HCT116 (cell line): Measurements from ENCODE around the gene HMX1. TPM values are rescaled to one million over a fixed set of nuclear protein-coding genes. Genes with fewer than 3 reads are reported as not detected.

ENCODE experiments used
- ATAC-seq: fragments of 200-7000 bp; cut with Tn5 transposase; 2 replicates; pipeline ENCODE4 v1.9.1; 2020; ENCODE audit warnings: mild to moderate bottlenecking, moderate library complexity
- BruUV-seq: library from RNA; stranded (reverse); fragments of 400-500 nt; replicated peaks from 2 replicates; lab custom pipeline; 2021; lab: Mats Ljungman, UMichigan
- CTCF ChIA-PET: fragments of 300-600 bp; sonication (Branson Sonifier 250); formaldehyde crosslinking; loops from one replicate; lab custom pipeline; 2021; ENCODE audit warnings: antibody characterized with exemption; lab: Charles Lee
- POLR2A ChIA-PET: fragments of 300-600, 350-600 bp; sonication (Branson Sonifier 250); formaldehyde crosslinking; loops from one replicate; lab custom pipeline; 2021; ENCODE audit warnings: antibody characterized with exemption; lab: Charles Lee
- RAD21 ChIA-PET, 2 experiments: fragments of 300-600 bp; sonication (Branson Sonifier 250); formaldehyde crosslinking; loops; one replicate each; lab custom pipeline; 2023; ENCODE audit warnings: low total read pairs in 2 of 2; ENCODE audit not compliant: uncharacterized antibody in 2 of 2, unreplicated experiment in 2 of 2, low non-redundant PET in 1 of 2; lab: Charles Lee
- DNase-seq: peaks from one replicate; pipeline ENCODE4 v3.0.0-alpha.2; 2010; ENCODE audit warnings: low read depth, low spot score
- H2AFZ ChIP-seq: fragments of 200-600 bp; shearing (Covaris generic), sonication (generic); 2 replicates; pipeline ENCODE4 v1.6.1; 2017; ENCODE audit warnings: low read depth, mixed run types, mixed read lengths, antibody characterized with exemption, low read length; ENCODE audit not compliant: poor library complexity, severe bottlenecking
- H3K27ac ChIP-seq: 2 replicates; pipeline ENCODE4 v1.5.1; 2012; ENCODE audit warnings: low read depth, low read length
- H3K27me3 ChIP-seq: fragments of 200-600 bp; sonication (generic); 2 replicates; pipeline ENCODE4 v1.6.1; 2016; ENCODE audit warnings: mixed run types, low read length, mixed read lengths; ENCODE audit not compliant: insufficient read depth
- H3K36me3 ChIP-seq, 2 experiments: fragments of 200-500 bp in 1 of 2; fragments of 200-600 bp in 1 of 2; sonication (Bioruptor generic) in 1 of 2; sonication (generic) in 1 of 2; 2 replicates each; pipeline versions ENCODE4 v1.5.1 to v1.6.1; 2014 to 2016; ENCODE audit warnings: low read length in 2 of 2, inconsistent platforms in 1 of 2, mixed read lengths in 1 of 2, mixed run types in 1 of 2; ENCODE audit not compliant: insufficient read depth in 2 of 2, control insufficient read depth in 1 of 2
- H3K4me1 ChIP-seq, 2 experiments: fragments of 200-600 bp in 1 of 2; sonication (generic) in 1 of 2; 2 replicates each; pipeline versions ENCODE4 v1.5.1 to v1.6.1; 2012 to 2017; ENCODE audit warnings: low read length in 2 of 2, inconsistent platforms in 1 of 2, mild to moderate bottlenecking in 1 of 2, mixed read lengths in 1 of 2, mixed run types in 1 of 2, moderate library complexity in 1 of 2; ENCODE audit not compliant: insufficient read depth in 2 of 2, control insufficient read depth in 1 of 2
- H3K4me2 ChIP-seq: fragments of 200-600 bp; sonication (generic); 2 replicates; pipeline ENCODE4 v1.6.1; 2017; ENCODE audit warnings: mixed run types, low read length, mixed read lengths
- H3K4me3 ChIP-seq, 2 experiments: fragments of 200-600 bp in 1 of 2; sonication (generic) in 1 of 2; replicated peaks in 1 of 2; 2 replicates each; pipeline ENCODE4 v1.5.1; 2011 to 2016; ENCODE audit warnings: low read length in 2 of 2, control low read depth in 1 of 2, low read depth in 1 of 2, mild to moderate bottlenecking in 1 of 2, mixed read lengths in 1 of 2, mixed run types in 1 of 2
- H3K79me2 ChIP-seq: fragments of 200-600 bp; sonication (generic); 2 replicates; pipeline ENCODE4 v1.6.1; 2017; ENCODE audit warnings: mild to moderate bottlenecking, mixed run types, low read length, moderate library complexity, mixed read lengths; ENCODE audit not compliant: insufficient read depth
- H3K9ac ChIP-seq: fragments of 200-600 bp; sonication (generic); 2 replicates; pipeline ENCODE4 v1.6.1; 2016; ENCODE audit warnings: low read length, mixed read lengths
- H3K9me2 ChIP-seq: fragments of 200-600 bp; sonication (generic), shearing (Covaris generic); 2 replicates; pipeline ENCODE4 v1.6.1; 2017; ENCODE audit warnings: mixed run types, mild to moderate bottlenecking, moderate library complexity; ENCODE audit not compliant: insufficient read depth
- H3K9me3 ChIP-seq, 2 experiments: fragments of 200-500 bp in 1 of 2; fragments of 200-600 bp in 1 of 2; sonication (Bioruptor generic) in 1 of 2; sonication (generic) in 1 of 2; 2 replicates each; pipeline ENCODE4 v1.6.1; 2014 to 2017; ENCODE audit warnings: low read length in 2 of 2, mixed read lengths in 2 of 2, inconsistent platforms in 1 of 2, low read depth in 1 of 2, mild to moderate bottlenecking in 1 of 2, mixed run types in 1 of 2, moderate library complexity in 1 of 2; ENCODE audit not compliant: control insufficient read depth in 1 of 2, insufficient read depth in 1 of 2
- H4K20me1 ChIP-seq: fragments of 200-600 bp; sonication (generic), shearing (Covaris generic); 2 replicates; pipeline ENCODE4 v1.6.1; 2017; ENCODE audit warnings: mixed run types, mild to moderate bottlenecking, moderate library complexity; ENCODE audit not compliant: insufficient read depth
- ATF3 ChIP-seq: IDR thresholded peaks from 2 replicates; pipeline ENCODE4 v1.6.1; 2012
- CBX3 ChIP-seq: IDR thresholded peaks from 2 replicates; pipeline ENCODE4 v1.6.1; 2012; ENCODE audit warnings: low read depth
- EGR1 ChIP-seq: IDR thresholded peaks from 2 replicates; pipeline ENCODE4 v1.6.1; 2012; ENCODE audit warnings: low read depth
- EZH2 ChIP-seq: fragments of 200-600 bp; sonication (generic); IDR thresholded peaks from 2 replicates; pipeline ENCODE4 v1.6.1; 2017; ENCODE audit warnings: antibody characterized with exemption, mixed run types
- EZH2phosphoT487 ChIP-seq: fragments of 200-600 bp; IDR thresholded peaks from 2 replicates; pipeline ENCODE4 v1.6.1; 2018; ENCODE audit warnings: antibody characterized with exemption, borderline replicate concordance
- FOSL1 ChIP-seq: IDR thresholded peaks from 2 replicates; pipeline ENCODE4 v1.6.1; 2012; ENCODE audit warnings: low read depth
- JUND ChIP-seq: IDR thresholded peaks from 2 replicates; pipeline ENCODE4 v1.6.1; 2012
- POLR2A ChIP-seq: IDR thresholded peaks from 2 replicates; pipeline ENCODE4 v1.7.0; 2011; ENCODE audit warnings: borderline replicate concordance; ENCODE audit not compliant: insufficient read depth, insufficient read length; ENCODE audit errors: extremely low read depth
- POLR2AphosphoS5 ChIP-seq: IDR thresholded peaks from 2 replicates; pipeline ENCODE4 v1.6.1; 2011; ENCODE audit warnings: mild to moderate bottlenecking, low read depth, low read length, moderate library complexity
- RAD21 ChIP-seq: IDR thresholded peaks from 2 replicates; pipeline ENCODE4 v1.6.1; 2012; ENCODE audit warnings: low read depth, mild to moderate bottlenecking
- SIN3A ChIP-seq: IDR thresholded peaks from 2 replicates; pipeline ENCODE4 v1.6.1; 2012; ENCODE audit warnings: low read depth
- SP1 ChIP-seq: IDR thresholded peaks from 2 replicates; pipeline ENCODE4 v1.6.1; 2012; ENCODE audit warnings: low read depth
- SRF ChIP-seq: IDR thresholded peaks from 2 replicates; pipeline ENCODE4 v1.6.1; 2012; ENCODE audit warnings: low read depth
- TCF7L2 ChIP-seq: IDR thresholded peaks from 2 replicates; pipeline ENCODE4 v1.7.0; 2011; ENCODE audit warnings: borderline replicate concordance, inconsistent platforms; ENCODE audit not compliant: insufficient read depth, insufficient read length; ENCODE audit errors: extremely low read depth
- YY1 ChIP-seq: IDR thresholded peaks from 2 replicates; pipeline ENCODE4 v1.6.1; 2011; ENCODE audit warnings: low read length, low read depth, moderate library complexity, mild to moderate bottlenecking; ENCODE audit not compliant: insufficient replicate concordance; ENCODE audit errors: extremely low read depth
- ZFX ChIP-seq: fragments of 450-650 bp; IDR thresholded peaks from 2 replicates; pipeline ENCODE4 v1.6.1; 2017
- intact Hi-C: fragments of 100-400 bp; cut with micrococcal nuclease; formaldehyde crosslinking; loops from 2 replicates; pipeline ENCODE4 v1.10.0; 2022
- total RNA-seq: library from RNA; stranded (reverse); gene quantifications from one replicate; pipeline ENCODE4 v1.2.1, GENCODE V29; 2021; ENCODE audit not compliant: unreplicated experiment
- TF ChIP-seq, protein P1 (sequence below): IDR thresholded peaks from 2 replicates; pipeline ENCODE4 v1.6.1; 2012; ENCODE audit warnings: low read depth
- TF ChIP-seq, protein P2 (sequence below), 3 experiments: fragments of 200-600 bp in 1 of 3; sonication (generic) in 1 of 3; IDR thresholded peaks in 2 of 3; conservative IDR thresholded peaks in 1 of 3; 2 replicates each; pipeline ENCODE4 v1.5.1; 2012 to 2017; ENCODE audit warnings: low read depth in 2 of 3, low read length in 2 of 3, antibody characterized with exemption in 1 of 3, borderline replicate concordance in 1 of 3, control low read depth in 1 of 3, mild to moderate bottlenecking in 1 of 3, mixed read lengths in 1 of 3, mixed run types in 1 of 3, moderate library complexity in 1 of 3; ENCODE audit not compliant: insufficient read depth in 1 of 3
- TF ChIP-seq, protein P3 (sequence below): IDR thresholded peaks from 2 replicates; pipeline ENCODE4 v1.6.1; 2012

HMX1 gene
- total RNA-seq, 1 experiment from 2014 or later = 0.39 TPM

- intact Hi-C loops = loop anchor here (5.0 to 10.0 kb wide), 2 partner anchors 322 to 455 kb away; no protein-coding TSS in a partner anchor
- H3K27ac ChIP-seq = no peak overlapping the region
- DNase-seq (no peak), ATAC-seq (no peak)
- H3K4me1 ChIP-seq = 0 out of 4 replicates have a peak, but pooled peaks cover 0 to 2% of the 10 kb centered on the region in 2 experiments
- no peaks in the 10 kb centered on the region for H3K9me2 ChIP-seq
- CTCF ChIA-PET = interaction anchor here (1.0 to 1.3 kb wide), 3 partner anchors 231 to 323 kb away, joined by 3 to 4 read pairs (median 4); no protein-coding TSS in a partner anchor
- no peaks in the 10 kb centered on the region for H3K79me2 ChIP-seq
- RAD21 ChIA-PET = no interaction called here
- no peak overlapping the region for H2AFZ ChIP-seq
- TF ChIP-seq RAD21 (no peak), SP1 (no peak), EGR1 (no peak), JUND (no peak), TCF7L2 (no peak), POLR2A (no peak), ATF3 (no peak), SRF (no peak), YY1 (no peak), EZH2phosphoT487 (no peak), EZH2 (no peak), POLR2AphosphoS5 (no peak), ZFX (no peak), SIN3A (no peak), FOSL1 (no peak), CBX3 (no peak)
- TF ChIP-seq, protein P1, sequence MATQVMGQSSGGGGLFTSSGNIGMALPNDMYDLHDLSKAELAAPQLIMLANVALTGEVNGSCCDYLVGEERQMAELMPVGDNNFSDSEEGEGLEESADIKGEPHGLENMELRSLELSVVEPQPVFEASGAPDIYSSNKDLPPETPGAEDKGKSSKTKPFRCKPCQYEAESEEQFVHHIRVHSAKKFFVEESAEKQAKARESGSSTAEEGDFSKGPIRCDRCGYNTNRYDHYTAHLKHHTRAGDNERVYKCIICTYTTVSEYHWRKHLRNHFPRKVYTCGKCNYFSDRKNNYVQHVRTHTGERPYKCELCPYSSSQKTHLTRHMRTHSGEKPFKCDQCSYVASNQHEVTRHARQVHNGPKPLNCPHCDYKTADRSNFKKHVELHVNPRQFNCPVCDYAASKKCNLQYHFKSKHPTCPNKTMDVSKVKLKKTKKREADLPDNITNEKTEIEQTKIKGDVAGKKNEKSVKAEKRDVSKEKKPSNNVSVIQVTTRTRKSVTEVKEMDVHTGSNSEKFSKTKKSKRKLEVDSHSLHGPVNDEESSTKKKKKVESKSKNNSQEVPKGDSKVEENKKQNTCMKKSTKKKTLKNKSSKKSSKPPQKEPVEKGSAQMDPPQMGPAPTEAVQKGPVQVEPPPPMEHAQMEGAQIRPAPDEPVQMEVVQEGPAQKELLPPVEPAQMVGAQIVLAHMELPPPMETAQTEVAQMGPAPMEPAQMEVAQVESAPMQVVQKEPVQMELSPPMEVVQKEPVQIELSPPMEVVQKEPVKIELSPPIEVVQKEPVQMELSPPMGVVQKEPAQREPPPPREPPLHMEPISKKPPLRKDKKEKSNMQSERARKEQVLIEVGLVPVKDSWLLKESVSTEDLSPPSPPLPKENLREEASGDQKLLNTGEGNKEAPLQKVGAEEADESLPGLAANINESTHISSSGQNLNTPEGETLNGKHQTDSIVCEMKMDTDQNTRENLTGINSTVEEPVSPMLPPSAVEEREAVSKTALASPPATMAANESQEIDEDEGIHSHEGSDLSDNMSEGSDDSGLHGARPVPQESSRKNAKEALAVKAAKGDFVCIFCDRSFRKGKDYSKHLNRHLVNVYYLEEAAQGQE = no peak
- TF ChIP-seq, protein P2, sequence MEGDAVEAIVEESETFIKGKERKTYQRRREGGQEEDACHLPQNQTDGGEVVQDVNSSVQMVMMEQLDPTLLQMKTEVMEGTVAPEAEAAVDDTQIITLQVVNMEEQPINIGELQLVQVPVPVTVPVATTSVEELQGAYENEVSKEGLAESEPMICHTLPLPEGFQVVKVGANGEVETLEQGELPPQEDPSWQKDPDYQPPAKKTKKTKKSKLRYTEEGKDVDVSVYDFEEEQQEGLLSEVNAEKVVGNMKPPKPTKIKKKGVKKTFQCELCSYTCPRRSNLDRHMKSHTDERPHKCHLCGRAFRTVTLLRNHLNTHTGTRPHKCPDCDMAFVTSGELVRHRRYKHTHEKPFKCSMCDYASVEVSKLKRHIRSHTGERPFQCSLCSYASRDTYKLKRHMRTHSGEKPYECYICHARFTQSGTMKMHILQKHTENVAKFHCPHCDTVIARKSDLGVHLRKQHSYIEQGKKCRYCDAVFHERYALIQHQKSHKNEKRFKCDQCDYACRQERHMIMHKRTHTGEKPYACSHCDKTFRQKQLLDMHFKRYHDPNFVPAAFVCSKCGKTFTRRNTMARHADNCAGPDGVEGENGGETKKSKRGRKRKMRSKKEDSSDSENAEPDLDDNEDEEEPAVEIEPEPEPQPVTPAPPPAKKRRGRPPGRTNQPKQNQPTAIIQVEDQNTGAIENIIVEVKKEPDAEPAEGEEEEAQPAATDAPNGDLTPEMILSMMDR (IDR thresholded peaks at IDR 0.05 in 2 of 3, conservative IDR thresholded peaks at IDR 0.05 in 1 of 3; ENCODE audit: borderline replicate concordance in 1 of 3, insufficient read depth in 1 of 3, low read depth in 2 of 3, low read length in 2 of 3) = no peak
- TF ChIP-seq, protein P3, sequence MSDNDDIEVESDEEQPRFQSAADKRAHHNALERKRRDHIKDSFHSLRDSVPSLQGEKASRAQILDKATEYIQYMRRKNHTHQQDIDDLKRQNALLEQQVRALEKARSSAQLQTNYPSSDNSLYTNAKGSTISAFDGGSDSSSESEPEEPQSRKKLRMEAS = no peak
- no peak overlapping the region for H3K4me3 ChIP-seq
- no peaks in the 10 kb centered on the region; the same call in 1 of the 2 replicates for H3K27me3 ChIP-seq
- H4K20me1 ChIP-seq = no peaks in the 10 kb centered on the region
- POLR2A ChIA-PET = no interaction called here
- H3K36me3 ChIP-seq = no peaks in the 10 kb centered on the region
- no peaks in the 10 kb centered on the region for H3K9me3 ChIP-seq
- H3K9ac ChIP-seq = no peak overlapping the region
- no TSS peak for BruUV-seq
- H3K4me2 ChIP-seq = no peak overlapping the region
Measured at GRCh38 chr4:8919651-8920288, 48.1 kb upstream of the HMX1 start.
